Activated CD8-positive, alpha-beta memory T cell treated with anti-CD3 and anti-CD28 coated beads for 4 hours (primary cell): ENCODE data around the gene VPS35L.

ENCODE experiments used
- DNase-seq, 2 donors: peaks; one replicate each; pipeline ENCODE4 v3.0.0-alpha.2; 2020; ENCODE audit warnings: low read depth in 2 of 2

The VPS35L gene

GRCh38 chr16:19748389-19749168 is 193.1 kb downstream of the VPS35L start:
- DNase-seq, result no peak

GRCh38 chr16:19749571-19750080 is 194.1 kb downstream of the VPS35L start:
- no peak for DNase-seq
